Adrenal gland (tissue), 5 donors: ENCODE measurements around the gene GALNT12.

ENCODE experiments used
- POLR2A ChIP-seq, 2 donors: fragments of 450-650 bp; IDR thresholded peaks; one replicate each; pipeline ENCODE4 v1.6.1; 2017; ENCODE audit warnings: antibody characterized with exemption in 2 of 2, mild to moderate bottlenecking in 2 of 2, moderate library complexity in 1 of 2
- TF ChIP-seq, protein P1 (sequence below), 6 experiments: fragments of 450-650 bp in 4 of 6; fragments of 200-600 bp in 2 of 6; sonication (generic) in 1 of 6; IDR thresholded peaks; 1 replicate in 5 of 6; 2 replicates in 1 of 6; pipeline versions ENCODE4 v1.5.1 to v1.8.0; 2016 to 2021; ENCODE audit warnings: antibody characterized with exemption in 6 of 6, mild to moderate bottlenecking in 2 of 6, moderate library complexity in 1 of 6
- donor health status: DM: no; HTN: no; CAD: no.

DNA sequence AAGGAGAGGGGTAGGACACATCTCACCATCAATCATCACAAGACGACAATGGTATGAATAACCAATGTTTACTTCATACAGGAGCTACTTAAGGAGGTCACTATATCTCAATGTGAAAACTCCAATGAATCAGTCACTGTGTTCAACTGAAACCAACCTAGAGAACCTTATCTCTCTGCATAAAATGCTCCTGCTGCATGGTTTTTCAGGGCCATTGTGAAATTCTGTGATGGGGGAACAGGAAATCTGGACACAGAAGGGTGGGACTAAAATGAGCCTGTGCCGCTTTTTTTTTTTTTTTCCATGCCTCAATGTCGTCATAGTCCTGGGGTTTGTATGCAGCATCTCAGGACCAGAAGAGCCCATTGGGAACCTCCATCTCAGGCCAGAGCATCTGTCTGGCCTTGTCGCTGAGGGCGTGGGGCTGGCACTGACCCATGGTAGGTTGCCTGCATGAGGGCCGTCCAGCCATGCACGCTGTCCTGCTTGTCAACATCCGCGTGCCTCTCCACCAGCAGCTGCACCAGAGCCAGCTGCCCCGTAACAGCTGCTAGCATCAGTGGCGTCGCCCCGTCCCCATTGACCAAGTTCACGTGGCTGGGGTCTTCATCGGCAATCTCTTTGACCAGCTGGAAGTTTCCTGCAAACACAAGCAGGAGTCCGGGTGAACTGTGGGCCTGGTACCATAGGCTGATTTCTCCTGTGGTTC is 23.8 kb upstream of the GALNT12 start:
- TF ChIP-seq POLR2A (IDR thresholded peaks at IDR 0.05): no peak
- TF ChIP-seq, protein P1, sequence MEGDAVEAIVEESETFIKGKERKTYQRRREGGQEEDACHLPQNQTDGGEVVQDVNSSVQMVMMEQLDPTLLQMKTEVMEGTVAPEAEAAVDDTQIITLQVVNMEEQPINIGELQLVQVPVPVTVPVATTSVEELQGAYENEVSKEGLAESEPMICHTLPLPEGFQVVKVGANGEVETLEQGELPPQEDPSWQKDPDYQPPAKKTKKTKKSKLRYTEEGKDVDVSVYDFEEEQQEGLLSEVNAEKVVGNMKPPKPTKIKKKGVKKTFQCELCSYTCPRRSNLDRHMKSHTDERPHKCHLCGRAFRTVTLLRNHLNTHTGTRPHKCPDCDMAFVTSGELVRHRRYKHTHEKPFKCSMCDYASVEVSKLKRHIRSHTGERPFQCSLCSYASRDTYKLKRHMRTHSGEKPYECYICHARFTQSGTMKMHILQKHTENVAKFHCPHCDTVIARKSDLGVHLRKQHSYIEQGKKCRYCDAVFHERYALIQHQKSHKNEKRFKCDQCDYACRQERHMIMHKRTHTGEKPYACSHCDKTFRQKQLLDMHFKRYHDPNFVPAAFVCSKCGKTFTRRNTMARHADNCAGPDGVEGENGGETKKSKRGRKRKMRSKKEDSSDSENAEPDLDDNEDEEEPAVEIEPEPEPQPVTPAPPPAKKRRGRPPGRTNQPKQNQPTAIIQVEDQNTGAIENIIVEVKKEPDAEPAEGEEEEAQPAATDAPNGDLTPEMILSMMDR (IDR thresholded peaks at IDR 0.05): no peak
